Heart right ventricle (tissue), 16 donors: ENCODE measurements around the gene EHF. TPM values are rescaled to one million over a fixed set of nuclear protein-coding genes. Genes with fewer than 3 reads are reported as not detected.
A peak's percentile ranks its signal among the peaks of the same experiment; 100 is the strongest.

Experiments
- ATAC-seq, 8 donors: fragments of 200-7000 bp; cut with Tn5 transposase; one replicate each; pipeline ENCODE4 v1.9.1; 2020; ENCODE audit warnings: mild to moderate bottlenecking in 8 of 8, moderate library complexity in 8 of 8, moderate number of reproducible peaks in 1 of 8
- DNase-seq, 2 donors: peaks; one replicate each; pipeline ENCODE4 v3.0.0-alpha.2; 2020
- H3K27ac ChIP-seq, 10 donors: fragments of 200-600 bp; sonication (generic) in 2 of 10; one replicate each; pipeline versions ENCODE4 v1.5.0 to v1.8.0; 2020 to 2022; ENCODE audit warnings: mild to moderate bottlenecking in 3 of 10
- H3K27me3 ChIP-seq, 7 donors: fragments of 200-600 bp; one replicate each; pipeline ENCODE4 v1.8.0; 2021 to 2022; ENCODE audit warnings: mild to moderate bottlenecking in 2 of 7
- H3K36me3 ChIP-seq, 9 donors: fragments of 200-600 bp; sonication (generic) in 1 of 9; one replicate each; pipeline versions ENCODE4 v1.5.0 to v1.8.0; 2020 to 2022; ENCODE audit warnings: mild to moderate bottlenecking in 2 of 9
- H3K4me1 ChIP-seq, 9 donors: fragments of 200-600 bp; sonication (generic) in 1 of 9; one replicate each; pipeline versions ENCODE4 v1.5.0 to v1.8.0; 2020 to 2022; ENCODE audit warnings: mild to moderate bottlenecking in 4 of 9
- H3K4me3 ChIP-seq, 10 donors: fragments of 200-600 bp; sonication (generic) in 2 of 10; one replicate each; pipeline versions ENCODE4 v1.5.0 to v1.8.0; 2020 to 2022; ENCODE audit warnings: mild to moderate bottlenecking in 7 of 10, moderate library complexity in 2 of 10
- H3K9me3 ChIP-seq, 11 donors: fragments of 200-600 bp in 10 of 11; sonication (generic) in 2 of 11; one replicate each; pipeline versions ENCODE4 v1.5.0 to v1.8.0; 2013 to 2022; ENCODE audit warnings: mild to moderate bottlenecking in 2 of 11, control low read depth in 1 of 11, moderate library complexity in 1 of 11
- CTCF ChIP-seq, 9 donors: fragments of 200-600 bp; sonication (generic) in 2 of 9; IDR thresholded peaks; one replicate each; pipeline versions ENCODE4 v1.5.0 to v1.8.0; 2021 to 2022; ENCODE audit warnings: antibody characterized with exemption in 9 of 9, mild to moderate bottlenecking in 5 of 9, moderate library complexity in 1 of 9
- WGBS, 2 donors: extraction: QIAGEN DNeasy Blood & Tissue Kit; methylation state at CpG; one replicate each; pipeline ENCODE4 v1.1.7; 2013; ENCODE audit warnings: inconsistent platforms in 1 of 2; 5-methylcytosine and 5-hydroxymethylcytosine counted together
- intact Hi-C, 10 donors: fragments of 100-400 bp; cut with DNase I; formaldehyde crosslinking; loops; one replicate each; pipeline versions ENCODE4 v1.11.1 to v1.14.2; 2022
- polyA plus RNA-seq, 2 donors: library from polyadenylated mRNA; stranded (reverse); fragments of 200-250 nt; gene quantifications; one replicate each; pipeline ENCODE4 v1.2.3, GENCODE V29; 2013
- total RNA-seq, 10 donors: library from RNA; stranded (reverse); fragmentation: NEBNext Ultra II Directional in 3 of 10; extraction: Animal tissue kit (Norgen Biotek cat#: 25700) in 3 of 10; gene quantifications; one replicate each; pipeline versions ENCODE4 v1.2.1 to v1.2.4, GENCODE V29; 2021 to 2023
- donor health status: Arrhythmogenic right ventricular cardiomyopathy.
- donor health status: ischemic (EF 13 %, LVEDD 7.1; RV severe dilation, severe dysfunction).
- donor health status: healthy with polysubstance abuse.
- donor health status: DM: no; HTN: yes; CAD: no.
- donor health status: DM: no; HTN: no; CAD: no.
- donor health status: ischemic (EF 25% LVEDD 6.9; RV normal size, moderate dysfunction).
- donor health status: ischemic (EF 25% LVEDD 5.7; RV mildly dilated, moderate dysfunction).
- donor health status: healthy.
- donor health status: DM: yes; HTN: yes; CAD: no.
- donor health status: Ischemic cardiomyopathy.
- donor health status: ischemic (EF 35%, LVEDD 5.7; RV mildly dilated, moderate dysfunction).
- donor health status: nonischemic (EF 11% LVEDD 7.7; RV severe dilation, severe dysfunction).
- donor health status: DM: yes; HTN: yes; CAD: no.
- donor health status: PGD.
- donor health status: ischemic (EF 29% LVEDD 5.4; RV normal size, mild dysfunction).
- donor health status: nonischemic (EF 23%, LVEDD 6.1; RV moderate dilation, normal function).

The EHF gene
- total and polyA plus RNA-seq, 12 donors, result 0.09 to 3.2 (median 0.81) TPM; not detected in 1

- TF ChIP-seq CTCF (IDR thresholded peaks at IDR 0.05), result no peak
- Histone ChIP-seq H3K9me3 (peaks cover 0 to 3% (median 0%) of the 10 kb centered on the region in 11 donors), H3K27me3 (no peaks in the 10 kb centered on the region), H3K4me1 (peaks cover 0 to 23% (median 17%) of the 10 kb centered on the region in 9 donors), H3K4me3 (no peak overlapping the region), H3K36me3 (no peaks in the 10 kb centered on the region), H3K27ac (no peak overlapping the region)
- ATAC-seq, result no peak
- DNase-seq, result no peak
- WGBS, 2 donors, result 45 to 60% methylated on average over 8 of the region's 8 CpGs
- intact Hi-C loops, result loop anchor here in 2 of 10 donors (5.0 to 10.0 kb wide), 2 partner anchors 55 to 288 kb away; no protein-coding TSS in a partner anchor
Observed at GRCh38 chr11:34599406-34599945, 21.4 kb upstream of the EHF start.

- ATAC-seq, result peak; percentile 26 to 70 (median 54)
- 41 to 47% methylated on average over 11 of the region's 11 CpGs for WGBS, 2 donors
Observed at GRCh38 chr11:34600339-34601084, 20.4 kb upstream of the EHF start.

GRCh38 chr11:34601085-34601444, 19.8 kb upstream of the EHF start:
- Histone ChIP-seq H3K4me3 (no peak overlapping the region), H3K36me3 (no peaks in the 10 kb centered on the region), H3K9me3 (peaks cover 0 to under 1% (median 0%) of the 10 kb centered on the region in 11 donors), H3K4me1 (peaks cover 0 to 23% (median 17%) of the 10 kb centered on the region in 9 donors), H3K27me3 (no peaks in the 10 kb centered on the region), H3K27ac (peak overlapping the region in 2 of 10 donors; percentile 22 to 37)
- intact Hi-C loops, result no loop called here
- no peak for DNase-seq
- peak in 6 of 8 donors; percentile 16 to 60 (median 32) for ATAC-seq
- whole genome bisulfite sequencing, 2 donors, result 23 to 26% methylated on average over 2 of the region's 2 CpGs
- TF ChIP-seq CTCF (IDR thresholded peaks at IDR 0.05), result no peak

More at GRCh38 chr11:34600339-34601084, 20.4 kb upstream of the EHF start:
- TF ChIP-seq CTCF (IDR thresholded peaks at IDR 0.05), result no peak
- DNase-seq, result peak in 1 of 2 donors; percentile 20
- Histone ChIP-seq H3K9me3 (peaks cover 0 to 3% (median 0%) of the 10 kb centered on the region in 11 donors), H3K4me3 (no peak overlapping the region), H3K27me3 (no peaks in the 10 kb centered on the region), H3K4me1 (peaks cover 0 to 23% (median 17%) of the 10 kb centered on the region in 9 donors), H3K27ac (peak overlapping the region in 2 of 10 donors; percentile 22 to 37), H3K36me3 (no peaks in the 10 kb centered on the region)
- intact Hi-C loops, result no loop called here

GRCh38 chr11:34601609-34602008, 19.3 kb upstream of the EHF start:
- Histone ChIP-seq H3K27ac (no peak overlapping the region), H3K27me3 (no peaks in the 10 kb centered on the region), H3K36me3 (no peaks in the 10 kb centered on the region), H3K9me3 (no peaks in the 10 kb centered on the region), H3K4me1 (peaks cover 0 to 23% (median 17%) of the 10 kb centered on the region in 9 donors), H3K4me3 (no peak overlapping the region)
- DNase-seq (no peak), ATAC-seq (no peak)
- WGBS, 2 donors, result 79 to 90% methylated on average over 5 of the region's 5 CpGs
- no peak for TF ChIP-seq CTCF (IDR thresholded peaks at IDR 0.05)
- intact Hi-C loops, result no loop called here
